Middle frontal gyrus (tissue), 1 donor: Measurements from ENCODE around the gene MMD2.

Experiments
- DNase-seq: peaks from one replicate; pipeline ENCODE4 v3.0.0-alpha.2; 2015; ENCODE audit warnings: low spot score; ENCODE audit errors: extremely low spot score

Gene MMD2

GRCh38 chr7:4959306-4959705 is 319 bp upstream of the MMD2 start:
- no peak for DNase-seq

GRCh38 chr7:4957847-4958476 is 1.0 kb downstream of the MMD2 start:
- no peak for DNase-seq

- no peak for DNase-seq
Measured at GRCh38 chr7:4951903-4952636, 6.9 kb downstream of the MMD2 start.

- DNase-seq: no peak
Measured at GRCh38 chr7:4951304-4951703, 7.7 kb downstream of the MMD2 start.

- no peak for DNase-seq
Measured at GRCh38 chr7:4948402-4948801, 10.6 kb downstream of the MMD2 start.

GRCh38 chr7:4945949-4946348 is 13.0 kb downstream of the MMD2 start:
- no peak for DNase-seq

GRCh38 chr7:4944939-4945338 is 14.0 kb downstream of the MMD2 start:
- no peak for DNase-seq

GRCh38 chr7:4943297-4943696 is 15.7 kb downstream of the MMD2 start:
- DNase-seq: no peak

- DNase-seq: peak; percentile 14
Measured at GRCh38 chr7:4939971-4940728, 18.8 kb downstream of the MMD2 start.

- no peak for DNase-seq
Measured at GRCh38 chr7:4937411-4937810, 21.6 kb downstream of the MMD2 start.

- DNase-seq: no peak
Measured at GRCh38 chr7:4934419-4935025, 24.5 kb downstream of the MMD2 start.

- peak; percentile 60 for DNase-seq
Measured at GRCh38 chr7:4931943-4932342, 27.0 kb downstream of the MMD2 start.

- no peak for DNase-seq
Measured at GRCh38 chr7:4929005-4929404, 30.0 kb downstream of the MMD2 start.

GRCh38 chr7:4928445-4928844 is 30.5 kb downstream of the MMD2 start:
- no peak for DNase-seq

- DNase-seq: no peak
Measured at GRCh38 chr7:4919969-4920766, 38.8 kb downstream of the MMD2 start.

- DNase-seq: no peak
Measured at GRCh38 chr7:4916113-4916512, 42.9 kb downstream of the MMD2 start.

- no peak for DNase-seq
Measured at GRCh38 chr7:4911111-4911828, 47.7 kb downstream of the MMD2 start.

- DNase-seq: no peak
Measured at GRCh38 chr7:4906682-4907081, 52.3 kb downstream of the MMD2 start.

- DNase-seq: no peak
Measured at GRCh38 chr7:4905171-4905570, 53.8 kb downstream of the MMD2 start.

- DNase-seq: no peak
Measured at GRCh38 chr7:4904346-4904745, 54.6 kb downstream of the MMD2 start.

GRCh38 chr7:4895766-4896165 is 63.2 kb downstream of the MMD2 start:
- no peak for DNase-seq
